Gastroesophageal sphincter (tissue), 4 donors: ENCODE measurements around the gene DCXR. TPM values are rescaled to one million over a fixed set of nuclear protein-coding genes. Genes with fewer than 3 reads are reported as not detected.

Experiments
- ATAC-seq: fragments of 150-250 bp; one replicate; pipeline ENCODE4 v1.9.1; 2016; ENCODE audit warnings: mild to moderate bottlenecking, moderate library complexity
- H3K27ac ChIP-seq, 4 donors: fragments of 200-600 bp; sonication (generic) in 3 of 4; 1 replicate in 3 of 4; 2 replicates in 1 of 4; pipeline ENCODE4 v1.5.1; 2016 to 2019
- H3K27me3 ChIP-seq: fragments of 200-600 bp; sonication (generic); one replicate; pipeline ENCODE4 v1.5.1; 2019
- H3K36me3 ChIP-seq, 2 donors: fragments of 200-600 bp; sonication (generic); one replicate each; pipeline ENCODE4 v1.5.1; 2019; ENCODE audit warnings: control low read depth in 1 of 2
- H3K4me1 ChIP-seq, 3 donors: fragments of 200-600 bp; sonication (generic); 1 replicate in 2 of 3; 2 replicates in 1 of 3; pipeline ENCODE4 v1.5.1; 2016 to 2019; ENCODE audit warnings: control low read depth in 2 of 3
- H3K4me3 ChIP-seq, 2 donors: fragments of 200-600 bp; sonication (generic); one replicate each; pipeline ENCODE4 v1.5.1; 2019; ENCODE audit warnings: mild to moderate bottlenecking in 1 of 2, moderate library complexity in 1 of 2
- H3K9me3 ChIP-seq, 3 donors: fragments of 200-600 bp; sonication (generic); one replicate each; pipeline ENCODE4 v1.5.1; 2017 to 2019; ENCODE audit warnings: control low read depth in 2 of 3
- CTCF ChIP-seq, 4 experiments: fragments of 200-600 bp in 2 of 4; fragments of 450-650 bp in 2 of 4; sonication (generic) in 1 of 4; IDR thresholded peaks; one replicate each; pipeline ENCODE4 v1.5.1; 2017 to 2019; ENCODE audit warnings: antibody characterized with exemption in 4 of 4, mild to moderate bottlenecking in 2 of 4, moderate library complexity in 2 of 4
- EP300 ChIP-seq: sonication (generic); formaldehyde crosslinking; IDR thresholded peaks from one replicate; pipeline ENCODE4 v1.6.1; 2017; ENCODE audit warnings: antibody characterized with exemption, mild to moderate bottlenecking
- POLR2A ChIP-seq, 2 donors: fragments of 450-650 bp; IDR thresholded peaks; one replicate each; pipeline ENCODE4 v1.6.1; 2017; ENCODE audit warnings: antibody characterized with exemption in 2 of 2, mild to moderate bottlenecking in 2 of 2, moderate library complexity in 1 of 2
- POLR2AphosphoS5 ChIP-seq: sonication (generic); formaldehyde crosslinking; IDR thresholded peaks from one replicate; pipeline ENCODE4 v1.6.1; 2017; ENCODE audit warnings: antibody characterized with exemption
- WGBS, 2 donors: methylation state at CpG; one replicate each; pipeline ENCODE4 v1.1.5; 2018; ENCODE audit warnings: low coverage in 1 of 2; 5-methylcytosine and 5-hydroxymethylcytosine counted together
- total RNA-seq, 4 donors: library from RNA; depleted of rRNA; stranded (reverse); fragments of >200 nt; gene quantifications; one replicate each; pipeline ENCODE4 v1.1.0, GENCODE V29; 2016

Gene DCXR
- total RNA-seq, 4 donors from 2014 or later: 70.7 to 140 (median 108) TPM

- H3K4me3 ChIP-seq: peak overlapping the region in 1 of 2 donors; percentile 84
- no peak for TF ChIP-seq EP300
- no peak for TF ChIP-seq POLR2AphosphoS5
- no peak for TF ChIP-seq POLR2A (IDR thresholded peaks at IDR 0.05)
- TF ChIP-seq CTCF (IDR thresholded peaks at IDR 0.05): no peak
- peaks cover 0 to 54% (median 26%) of the 10 kb centered on the region in 3 donors for H3K4me1 ChIP-seq
- ATAC-seq: no peak
- H3K27ac ChIP-seq: no peak overlapping the region
- no peaks in the 10 kb centered on the region for H3K9me3 ChIP-seq
- no peaks in the 10 kb centered on the region for H3K27me3 ChIP-seq
- peaks cover 0 to 75% of the 10 kb centered on the region in 2 donors for H3K36me3 ChIP-seq
- WGBS, 2 donors: no CpG with 5 or more reads among the region's 19 CpGs
Observed at GRCh38 chr17:82053130-82053529, 15.6 kb upstream of the DCXR start.

GRCh38 chr17:82052638-82053059, 15.2 kb upstream of the DCXR start:
- no peak for TF ChIP-seq CTCF (IDR thresholded peaks at IDR 0.05)
- TF ChIP-seq EP300: no peak
- TF ChIP-seq POLR2AphosphoS5: no peak
- no peak for TF ChIP-seq POLR2A (IDR thresholded peaks at IDR 0.05)
- Histone ChIP-seq H3K9me3 (no peaks in the 10 kb centered on the region), H3K36me3 (peaks cover 0 to 75% of the 10 kb centered on the region in 2 donors), H3K27ac (peak overlapping the region in 1 of 4 donors; percentile 81), H3K27me3 (no peaks in the 10 kb centered on the region), H3K4me1 (peaks cover 0 to 54% (median 26%) of the 10 kb centered on the region in 3 donors), H3K4me3 (peak overlapping the region; percentile 71 to 84)
- WGBS, 2 donors: 0 to 65% methylated on average over 1 to 4 of the region's 19 CpGs
- ATAC-seq: no peak

GRCh38 chr17:82051776-82052637, 14.5 kb upstream of the DCXR start, which contains the start of the genes GPS1 and RFNG:
GPS1 (plus strand) TSS chr17:82051898; CDS start chr17:82051932, 34 bp downstream.
RFNG (minus strand) TSS chr17:82051811; CDS start chr17:82051766, 45 bp downstream.
- Histone ChIP-seq H3K9me3 (no peaks in the 10 kb centered on the region), H3K4me1 (peaks cover 0 to 54% (median 26%) of the 10 kb centered on the region in 3 donors), H3K4me3 (peak within 1 kb of the TSS; percentile 71 to 84), H3K27ac (peak within 1 kb of the TSS in 3 of 4 donors; percentile 75 to 83 (median 81)), H3K27me3 (no peaks in the 10 kb centered on the region), H3K36me3 (peaks cover 0 to 75% of the 10 kb centered on the region in 2 donors)
- TF ChIP-seq EP300 (no peak), POLR2A (IDR thresholded peaks at IDR 0.05) (peak; percentile 35 to 36), POLR2AphosphoS5 (peak; percentile 54), CTCF (IDR thresholded peaks at IDR 0.05) (no peak)
- WGBS, 2 donors: no CpG with 5 or more reads among the region's 94 CpGs
- peak; percentile 82 for ATAC-seq

GRCh38 chr17:82050761-82051641, 13.5 kb upstream of the DCXR start:
- H3K36me3 ChIP-seq: peaks cover 0 to 69% of the 10 kb centered on the region in 2 donors
- WGBS, 2 donors: 15% methylated on average over 4 of the region's 79 CpGs; no CpG with 5 or more reads in 1 of the 2 donors
- peaks cover 0 to 54% (median 26%) of the 10 kb centered on the region in 3 donors for H3K4me1 ChIP-seq

More at GRCh38 chr17:82050761-82051641, 13.5 kb upstream of the DCXR start:
- H3K4me3 ChIP-seq: peak overlapping the region; percentile 71 to 84
- no peaks in the 10 kb centered on the region for H3K27me3 ChIP-seq
- TF ChIP-seq POLR2AphosphoS5: no peak
- TF ChIP-seq POLR2A (IDR thresholded peaks at IDR 0.05): no peak
- no peak for TF ChIP-seq EP300
- TF ChIP-seq CTCF (IDR thresholded peaks at IDR 0.05): no peak
- no peaks in the 10 kb centered on the region for H3K9me3 ChIP-seq
- H3K27ac ChIP-seq: peak overlapping the region in 3 of 4 donors; percentile 75 to 83 (median 81)
- ATAC-seq: peak; percentile 9
